Colon (tissue), 2 donors: Measurements from ENCODE around the gene DET1.

Experiments used
- FAIRE-seq: peaks from 2 replicates; lab custom pipeline; 2012; peaks lifted over from hg19 to GRCh38; lab: Jason Lieb, UNC
- donor health status: control.
- donor health status: control.

The DET1 gene

DNA sequence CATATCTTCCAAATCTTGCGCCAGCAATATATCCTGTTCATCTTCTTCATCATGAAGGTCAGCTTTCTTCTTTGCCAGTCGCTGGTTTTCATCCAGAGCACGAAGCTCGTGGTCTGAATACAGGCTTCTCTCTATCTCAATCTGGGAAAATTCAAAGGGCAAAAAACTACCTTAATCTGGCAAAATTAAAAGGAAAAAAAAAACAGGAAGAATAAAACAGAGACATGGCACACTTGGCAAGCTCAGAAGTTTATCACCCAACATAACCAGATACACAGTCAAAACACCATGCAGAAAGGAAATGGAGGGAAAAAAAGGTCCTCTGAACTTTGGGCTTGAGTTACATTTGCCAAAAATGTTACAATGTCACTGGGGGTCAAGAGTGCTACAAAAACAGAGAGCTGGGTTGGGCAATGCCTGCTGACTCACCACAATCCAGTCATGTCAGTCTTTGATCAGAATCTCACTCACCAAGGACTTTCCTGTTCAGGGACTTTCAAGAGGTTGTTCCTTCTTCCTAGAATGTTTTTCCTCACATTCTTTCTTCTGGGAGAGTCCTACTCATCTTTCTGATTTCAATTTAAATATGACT lies 80.8 kb downstream of the DET1 start:
- FAIRE-seq = no peak

DNA sequence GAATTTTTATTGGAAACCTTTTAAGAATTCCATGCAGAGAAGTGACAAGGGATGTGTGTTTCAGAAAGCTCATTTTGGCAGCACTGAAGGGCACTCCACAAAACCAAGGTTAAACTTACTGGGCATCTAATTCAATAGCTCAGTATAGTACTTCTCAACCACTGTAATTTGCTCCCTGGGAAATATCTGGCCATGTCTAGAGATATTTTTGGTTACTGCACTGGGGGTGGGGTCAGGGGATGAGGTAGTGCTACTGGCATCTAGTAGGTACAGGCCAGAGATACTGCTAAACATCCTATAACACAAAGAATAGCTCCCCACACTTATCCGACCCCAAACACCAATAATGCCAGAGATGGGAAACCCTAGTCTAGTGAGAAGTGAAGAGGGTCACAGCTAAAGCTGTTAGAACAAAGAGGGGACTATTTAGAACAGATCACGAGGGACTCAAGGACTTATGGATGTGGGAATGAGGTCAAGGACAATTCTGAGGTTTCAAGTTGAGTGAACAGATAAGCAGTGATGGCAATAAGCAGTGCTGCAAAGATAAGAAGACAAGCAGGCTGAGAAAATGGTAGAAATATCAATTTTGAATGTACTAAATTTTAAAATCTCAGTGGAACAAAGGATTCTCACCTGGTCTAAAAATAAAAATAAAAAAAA lies 82.5 kb downstream of the DET1 start:
- no peak for FAIRE-seq
